Mesenteric fat pad (tissue), 1 donor: ENCODE results near the gene CNIH3. TPM values are rescaled to one million over a fixed set of nuclear protein-coding genes. Genes with fewer than 3 reads are reported as not detected.

ENCODE experiments used
- DNase-seq: peaks from one replicate; pipeline ENCODE4 v3.0.0-alpha.2; 2020; ENCODE audit warnings: low spot score
- total RNA-seq: library from RNA; stranded (reverse); fragmentation: NEBNext Ultra II Directional; extraction: Animal tissue kit (Norgen Biotek cat#: 25700); gene quantifications from one replicate; pipeline ENCODE4 v1.2.1, GENCODE V29; 2021
- donor health status: DM: yes; HTN: yes; CAD: no.

The CNIH3 gene
- total RNA-seq, 1 donor from 2014 or later, result 3.0 TPM

DNA sequence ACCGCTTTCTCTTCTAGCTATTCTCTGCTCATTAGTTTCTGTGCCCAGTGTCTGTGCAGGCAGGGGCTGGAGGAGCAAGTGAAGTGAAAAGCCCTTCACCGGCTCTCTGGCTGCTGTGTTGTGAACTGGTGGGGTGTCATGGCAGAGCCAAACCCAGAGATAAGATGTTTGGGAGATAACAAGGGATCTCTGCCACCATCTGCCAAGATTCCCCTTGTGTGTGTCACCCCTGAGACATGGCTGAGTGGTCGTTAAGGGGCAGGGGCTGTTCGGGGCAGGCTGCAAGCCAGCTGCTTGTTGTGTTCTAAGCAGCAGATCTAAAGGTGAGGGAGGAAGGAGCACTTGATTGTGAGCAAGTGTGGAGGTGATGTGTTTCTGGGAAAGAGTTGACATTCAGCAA, 24.5 kb downstream of the CNIH3 start:
- DNase-seq, result no peak

DNA sequence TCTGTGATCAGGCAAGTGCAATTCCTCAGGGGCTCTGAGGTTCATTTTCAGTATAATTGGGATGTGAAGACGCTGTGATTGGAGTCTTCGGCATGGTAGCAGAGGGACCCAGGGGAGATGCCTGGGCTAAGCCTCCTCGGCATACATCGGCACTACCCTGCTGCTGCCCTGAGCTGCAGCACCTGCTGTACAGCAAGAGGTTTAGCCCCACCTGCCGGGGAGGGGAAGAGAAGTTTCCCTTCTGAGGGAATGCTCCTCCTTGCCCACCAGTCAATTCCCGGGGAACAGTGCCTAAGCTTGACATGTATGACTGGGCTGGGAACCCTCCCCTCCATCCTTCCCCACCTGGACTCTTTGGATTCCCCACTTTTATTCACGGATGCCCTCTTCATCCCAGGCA, 24.9 kb downstream of the CNIH3 start:
- DNase-seq, result no peak

DNA sequence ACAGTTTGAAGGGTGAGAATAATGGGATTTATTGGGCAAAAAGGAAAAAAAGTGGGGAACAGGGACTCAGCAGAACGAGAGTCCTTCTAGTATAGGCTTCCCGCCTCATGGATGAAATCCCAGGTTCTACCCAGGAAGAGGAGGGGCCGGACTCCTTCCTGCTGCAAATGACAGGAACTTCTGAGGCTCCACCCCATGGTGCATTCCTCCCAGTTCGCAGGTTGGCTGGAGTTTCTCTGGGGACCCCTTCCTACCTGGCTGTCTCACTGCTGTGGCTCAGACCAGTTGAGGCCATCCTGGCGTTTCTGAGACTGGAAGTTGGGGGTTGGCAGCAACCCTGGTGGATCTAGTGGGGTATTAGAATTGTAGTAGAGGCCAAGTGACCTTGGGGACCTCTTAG, 27.5 kb downstream of the CNIH3 start:
- no peak for DNase-seq

DNA sequence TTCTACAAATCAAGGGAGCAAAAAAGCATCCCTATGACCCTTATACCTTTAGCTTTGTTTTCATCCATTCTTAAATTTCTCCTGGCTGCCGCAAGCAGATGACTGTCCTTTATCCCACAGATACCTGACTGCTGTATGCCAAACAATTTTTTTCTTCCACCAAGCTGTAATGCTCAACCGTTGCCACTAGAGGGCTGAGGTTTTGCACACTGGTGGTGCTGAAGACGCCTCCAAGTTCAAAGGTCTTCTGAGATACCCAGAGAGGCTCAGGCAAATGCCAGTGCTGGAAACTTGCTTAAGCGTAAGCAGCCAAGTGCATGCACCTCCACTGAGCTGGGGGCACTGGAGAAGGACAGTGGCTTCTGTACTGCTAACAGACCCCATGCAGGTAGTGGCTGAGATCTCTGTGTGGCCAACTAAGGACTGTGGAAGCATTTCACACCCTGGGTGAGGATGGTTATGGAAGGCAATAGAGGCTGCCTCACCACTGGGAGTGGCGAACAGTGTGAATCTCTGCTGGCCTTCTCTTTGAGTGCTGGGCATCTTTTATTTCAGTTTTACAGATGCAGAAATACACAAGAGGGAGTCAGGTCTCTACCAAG, 28.5 kb downstream of the CNIH3 start:
- DNase-seq, result no peak

DNA sequence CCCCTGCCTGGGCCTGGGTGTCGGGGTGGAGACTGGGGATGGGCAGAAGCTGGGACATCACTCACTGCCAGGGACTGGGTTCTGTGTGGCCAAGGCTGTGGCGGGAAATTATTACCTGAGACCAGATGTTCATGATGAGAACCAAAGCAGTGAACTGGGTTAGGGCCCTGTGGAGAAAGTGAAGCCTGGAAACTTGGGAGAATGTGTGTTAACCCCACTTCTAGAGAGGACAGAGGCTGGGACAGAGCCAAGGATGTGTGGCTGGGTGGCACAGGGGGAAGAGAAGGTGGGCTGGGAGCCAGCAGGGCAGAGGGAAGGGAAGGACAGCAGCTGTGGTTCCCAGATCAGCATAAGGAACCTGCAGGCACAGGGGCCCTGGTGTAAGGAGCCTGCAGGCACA, 31.3 kb downstream of the CNIH3 start:
- DNase-seq, result no peak

DNA sequence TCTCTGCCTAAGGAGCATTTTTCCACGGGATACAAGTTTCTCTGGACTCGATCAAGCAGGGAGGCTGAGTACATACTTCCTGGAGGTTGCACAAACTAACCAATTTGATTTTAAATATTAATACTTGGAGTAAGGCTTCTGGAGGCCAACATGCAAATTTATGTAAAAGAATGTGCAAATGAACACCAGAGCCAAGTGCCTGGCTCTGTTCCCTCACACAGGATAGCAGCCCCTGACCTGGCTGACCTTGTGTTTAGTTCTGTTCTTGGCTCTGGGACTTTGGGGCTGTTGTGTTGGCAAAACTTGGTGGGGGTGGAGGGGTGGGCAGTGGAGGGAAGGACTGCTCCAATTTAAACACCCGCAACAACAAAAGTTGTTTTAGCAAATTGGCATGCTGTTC, 34.2 kb downstream of the CNIH3 start:
- no peak for DNase-seq

DNA sequence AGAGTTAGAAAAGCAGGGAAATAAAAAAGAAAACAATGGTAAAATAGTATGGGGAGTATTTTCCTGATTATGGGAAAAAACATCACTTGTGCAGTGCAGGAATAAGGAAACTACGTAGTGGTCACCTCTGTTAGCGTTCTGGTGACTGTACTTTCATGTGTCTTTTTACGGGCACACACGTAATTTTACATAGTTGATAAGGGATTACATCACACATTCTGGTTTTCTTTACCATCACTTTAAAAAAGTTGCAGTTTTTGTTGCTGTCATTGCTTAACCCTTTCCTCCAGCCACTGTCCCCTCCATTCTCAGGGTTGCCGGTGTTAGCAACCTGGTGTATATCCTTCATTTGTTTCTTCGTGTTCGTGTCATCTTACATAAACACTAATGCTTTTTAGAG, 35.1 kb downstream of the CNIH3 start:
- no peak for DNase-seq

DNA sequence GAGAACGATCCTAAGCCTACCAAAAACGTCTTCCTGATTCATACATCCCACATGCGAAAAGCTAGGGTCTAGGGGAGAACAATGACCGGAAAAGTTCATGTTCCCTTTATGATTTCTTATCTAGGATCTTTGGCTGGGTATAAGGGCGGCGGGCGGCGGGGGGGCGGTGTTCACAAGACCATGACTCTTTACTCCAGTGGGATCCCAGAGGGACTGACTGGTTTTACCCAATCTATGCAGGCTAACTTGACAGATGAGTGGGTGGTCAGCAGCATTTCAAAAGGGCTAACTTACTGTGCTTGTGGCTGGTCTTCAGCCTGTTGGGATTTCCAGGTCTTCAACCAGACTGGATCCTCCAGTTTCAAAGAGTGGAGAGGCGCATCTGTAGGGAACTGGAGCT, 40.3 kb downstream of the CNIH3 start:
- DNase-seq, result no peak

DNA sequence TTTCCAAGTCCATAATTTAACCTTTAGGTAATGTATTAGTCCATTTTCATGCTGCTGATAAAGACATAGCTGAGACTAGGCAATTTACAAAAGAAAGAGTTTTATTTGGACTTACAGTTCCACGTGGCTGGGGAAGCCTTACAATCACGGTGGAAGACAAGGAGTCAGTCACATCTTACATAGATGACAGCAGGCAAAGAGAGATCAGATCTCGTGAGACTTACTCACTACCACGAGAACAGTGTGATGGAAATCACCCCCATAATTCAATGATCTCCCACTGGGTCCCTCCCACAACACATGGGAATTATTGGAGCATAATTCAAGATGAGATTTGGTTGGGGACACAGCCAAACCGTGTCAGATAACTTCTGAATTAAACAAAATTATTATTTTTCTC, 44.0 kb downstream of the CNIH3 start:
- no peak for DNase-seq

DNA sequence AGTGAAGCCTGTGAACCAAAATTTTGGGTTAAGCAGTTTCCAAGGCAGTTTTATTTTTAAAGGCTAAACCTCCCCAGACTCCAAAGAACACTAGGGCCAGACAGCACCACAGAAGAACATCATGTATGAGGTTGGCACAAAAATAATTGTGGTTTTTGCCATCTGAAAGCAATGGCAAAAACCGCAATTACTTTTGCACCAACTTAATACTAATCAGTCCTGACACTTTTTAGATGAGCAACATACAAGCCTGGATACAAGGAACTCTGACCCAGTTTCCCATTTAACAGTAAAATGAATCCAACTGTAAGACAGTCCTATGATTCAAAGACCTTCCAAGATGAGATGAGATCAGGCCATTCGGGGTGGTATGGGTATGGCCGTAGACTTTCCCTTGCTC, 46.8 kb downstream of the CNIH3 start:
- DNase-seq, result no peak

DNA sequence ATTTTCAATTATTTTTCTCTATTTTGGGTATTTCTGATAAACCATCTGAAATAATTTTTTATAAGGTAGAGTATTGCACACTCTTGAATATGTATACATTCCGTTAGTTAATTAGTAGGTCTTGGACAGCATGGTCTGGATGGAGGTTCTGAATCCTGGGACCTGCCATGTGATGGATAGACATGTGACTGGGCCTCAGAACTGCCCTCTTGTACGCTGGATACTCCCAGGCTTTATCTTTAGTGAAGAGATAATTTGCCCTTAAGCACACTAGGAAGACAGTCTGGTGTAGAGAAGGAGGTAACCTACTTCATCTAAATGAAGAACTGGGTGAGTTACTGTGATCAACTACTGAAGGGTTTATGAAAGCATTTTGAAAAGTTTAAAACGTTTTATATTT, 48.9 kb downstream of the CNIH3 start:
- DNase-seq, result no peak

DNA sequence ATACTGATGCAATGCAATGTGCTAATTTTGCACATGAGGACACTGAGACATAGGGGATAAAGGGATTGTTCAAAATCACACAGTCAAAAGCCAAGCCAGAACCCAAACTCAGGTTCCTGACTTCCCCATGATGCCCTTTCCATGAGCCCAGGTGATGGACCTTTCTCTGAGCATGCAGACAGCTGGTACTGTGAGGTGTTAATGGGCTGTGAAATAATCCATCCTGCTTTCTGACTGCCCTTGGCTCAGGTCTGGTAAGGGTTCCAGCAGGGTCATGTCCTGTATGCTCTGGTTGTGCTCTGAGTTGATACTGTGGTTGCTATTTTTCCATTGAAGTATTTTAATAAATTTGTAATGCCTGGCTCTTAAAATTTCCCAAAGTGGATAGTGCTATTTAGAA, 50.0 kb downstream of the CNIH3 start:
- DNase-seq, result no peak

DNA sequence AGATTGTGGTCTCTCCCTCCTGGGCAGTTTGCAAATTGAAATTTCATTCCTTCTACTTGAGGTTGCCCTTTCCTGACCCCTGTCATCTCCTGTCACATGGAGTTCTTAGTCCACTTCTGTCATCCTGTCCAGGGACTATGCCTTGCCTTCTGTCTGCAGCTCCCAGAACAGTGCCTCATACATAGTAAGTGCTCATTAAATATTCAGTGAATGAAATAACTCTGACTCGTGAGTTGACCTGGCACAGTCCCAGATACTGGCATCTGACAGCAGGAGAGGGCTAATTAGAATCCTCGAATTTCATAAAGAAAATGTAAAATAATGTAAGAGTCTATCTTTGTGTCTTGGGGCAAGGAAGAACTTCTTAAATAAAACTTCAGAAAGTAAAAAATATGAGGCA, 50.8 kb downstream of the CNIH3 start:
- DNase-seq, result no peak

DNA sequence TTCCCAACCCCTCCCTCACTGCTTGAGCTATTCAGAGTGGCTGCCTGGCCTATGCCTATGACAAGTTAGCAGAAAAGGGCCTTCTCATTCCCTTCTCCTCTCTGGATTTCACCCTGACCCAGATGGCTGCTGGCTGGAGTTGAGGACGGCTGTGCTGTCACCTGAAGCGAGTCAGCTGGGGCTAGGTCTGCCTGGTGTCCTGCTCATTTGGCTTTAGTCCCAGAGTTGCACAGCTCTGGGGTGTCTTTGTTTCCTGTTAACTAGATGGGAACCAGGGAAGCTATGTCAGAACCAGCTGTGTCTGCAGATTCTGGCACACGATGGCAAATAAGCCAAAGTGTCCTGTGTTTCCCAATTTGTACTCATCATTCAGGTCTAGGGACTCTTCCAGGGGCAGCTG, 52.9 kb downstream of the CNIH3 start:
- DNase-seq, result no peak

DNA sequence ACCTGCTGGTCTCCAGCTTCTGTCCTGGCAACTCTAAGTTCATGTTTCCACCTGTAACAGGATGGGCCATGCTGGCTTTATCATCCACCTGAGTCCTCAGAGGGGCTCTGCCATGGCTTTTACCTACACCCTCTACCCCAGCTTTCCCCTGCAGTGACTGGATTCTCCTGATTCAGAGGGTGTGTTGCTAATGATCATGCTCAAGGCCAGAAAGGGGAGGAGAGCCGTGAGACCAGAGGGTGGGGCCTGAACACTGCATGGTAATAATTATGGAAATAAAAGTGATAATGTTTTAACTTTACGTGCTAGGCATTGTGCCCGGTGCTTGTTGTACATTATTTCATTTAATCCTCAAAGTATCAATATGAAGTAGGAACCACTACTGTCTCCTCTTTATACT, 53.3 kb downstream of the CNIH3 start:
- DNase-seq, result no peak

DNA sequence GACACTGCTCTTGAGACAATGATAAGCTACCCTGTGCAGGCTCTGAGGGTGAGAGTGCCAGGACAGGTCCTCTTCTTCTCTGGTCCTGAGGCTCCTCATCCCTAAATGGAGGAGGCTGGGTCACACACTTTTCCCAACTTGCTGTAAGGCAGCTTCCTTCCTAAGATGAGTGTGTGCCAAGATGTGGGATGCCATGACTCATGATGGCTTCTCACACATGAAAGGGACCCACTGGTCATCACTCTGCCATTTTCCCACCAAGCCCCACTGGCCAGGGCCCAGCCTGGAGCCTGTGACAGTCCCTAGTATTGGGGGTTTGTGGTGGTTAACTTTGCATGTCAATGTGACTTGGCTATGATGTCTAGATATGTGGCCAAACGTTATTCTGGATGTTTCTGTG, 54.4 kb downstream of the CNIH3 start:
- DNase-seq, result no peak

DNA sequence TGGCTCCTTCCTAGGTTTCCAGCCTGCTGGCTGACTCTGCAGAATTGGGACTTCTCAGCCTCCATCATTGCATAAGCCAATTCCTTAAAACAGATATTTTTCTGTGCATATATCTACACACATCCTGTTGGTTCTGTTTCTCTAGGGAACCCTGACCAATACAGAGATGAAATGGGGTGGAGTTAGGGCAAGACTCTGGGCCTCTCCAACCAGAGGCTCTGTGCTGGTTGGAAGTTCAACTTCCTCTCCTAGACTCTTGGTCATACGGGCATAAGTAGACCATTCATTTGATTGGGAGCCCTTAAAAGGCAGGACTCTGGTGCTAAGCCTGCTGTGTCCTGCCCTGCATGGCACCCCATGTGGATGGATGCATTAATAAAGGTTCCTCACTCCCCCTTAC, 55.0 kb downstream of the CNIH3 start:
- DNase-seq, result no peak

DNA sequence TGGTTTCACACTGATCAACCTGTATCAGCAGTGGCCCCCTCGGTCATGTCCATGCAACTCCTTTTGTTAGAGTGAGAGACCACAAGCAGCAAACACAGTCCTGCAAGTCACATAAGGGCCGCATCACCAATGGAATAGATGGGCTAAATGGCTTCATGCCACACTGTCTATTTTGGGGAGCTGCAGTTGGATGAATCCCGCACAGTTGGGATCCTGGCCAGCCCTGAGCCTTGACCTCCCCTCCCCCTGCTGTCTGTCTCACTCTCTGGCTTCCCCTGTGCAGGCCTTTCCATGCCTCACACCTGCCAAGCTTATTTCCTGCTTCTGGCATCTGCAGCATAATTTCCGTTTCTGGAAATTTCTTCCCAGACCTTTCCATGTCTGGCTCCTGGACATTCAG, 57.0 kb downstream of the CNIH3 start:
- DNase-seq, result no peak

DNA sequence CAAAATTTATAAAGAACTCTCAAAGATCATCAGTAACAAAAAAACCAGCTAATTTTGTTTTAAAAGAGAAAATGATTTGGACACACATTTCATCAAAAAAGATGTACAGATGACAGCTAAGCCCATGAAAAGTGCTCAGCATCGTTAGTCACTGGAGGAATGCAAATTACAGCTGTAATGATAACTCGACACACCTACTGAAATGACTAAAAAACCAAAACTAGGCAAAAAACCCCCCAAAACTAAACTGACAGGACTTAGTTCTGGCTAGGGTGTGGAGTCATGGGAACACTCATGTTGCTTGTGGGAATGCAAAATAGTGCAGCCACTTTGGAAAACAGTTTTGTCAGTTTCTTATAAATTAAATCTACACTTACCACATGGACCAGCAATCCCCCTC, 59.5 kb downstream of the CNIH3 start:
- no peak for DNase-seq

DNA sequence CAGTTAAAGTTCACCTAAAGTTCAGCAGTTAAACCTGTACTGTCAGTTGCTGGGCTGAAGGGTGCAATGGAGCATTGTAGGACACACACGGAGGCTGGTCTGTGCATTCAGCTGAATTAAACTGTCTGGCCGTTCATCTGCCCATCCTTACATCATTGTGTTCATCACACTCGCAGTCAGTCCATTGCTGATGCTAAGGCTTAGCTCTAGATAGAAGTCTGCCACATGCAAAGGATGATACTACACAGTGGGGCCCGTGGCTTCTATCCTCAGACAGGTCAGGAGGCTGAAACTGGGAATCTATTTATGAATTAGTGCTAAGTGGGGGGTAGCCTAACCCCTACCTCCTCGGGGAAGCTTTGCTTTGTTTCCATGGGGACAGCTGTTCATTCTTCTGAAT, 60.4 kb downstream of the CNIH3 start:
- no peak for DNase-seq

DNA sequence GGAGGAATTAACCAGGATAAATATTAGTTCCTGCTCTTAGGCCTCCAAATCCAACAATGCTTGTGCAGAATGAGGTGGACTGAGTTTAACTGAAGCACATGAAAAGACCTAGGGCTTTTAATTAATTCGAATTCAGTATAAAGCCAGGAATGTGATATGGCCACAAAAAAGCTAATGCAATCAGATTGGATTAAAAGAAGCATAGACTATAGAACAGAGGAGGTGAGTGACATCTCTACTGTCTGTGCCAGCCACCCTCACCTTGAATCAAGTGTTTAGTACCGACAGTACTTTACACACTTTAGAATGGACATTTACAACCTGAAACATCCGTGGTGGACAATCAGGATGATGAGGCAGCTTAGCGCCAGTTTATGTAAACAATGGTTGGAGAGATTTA, 62.1 kb downstream of the CNIH3 start:
- no peak for DNase-seq

DNA sequence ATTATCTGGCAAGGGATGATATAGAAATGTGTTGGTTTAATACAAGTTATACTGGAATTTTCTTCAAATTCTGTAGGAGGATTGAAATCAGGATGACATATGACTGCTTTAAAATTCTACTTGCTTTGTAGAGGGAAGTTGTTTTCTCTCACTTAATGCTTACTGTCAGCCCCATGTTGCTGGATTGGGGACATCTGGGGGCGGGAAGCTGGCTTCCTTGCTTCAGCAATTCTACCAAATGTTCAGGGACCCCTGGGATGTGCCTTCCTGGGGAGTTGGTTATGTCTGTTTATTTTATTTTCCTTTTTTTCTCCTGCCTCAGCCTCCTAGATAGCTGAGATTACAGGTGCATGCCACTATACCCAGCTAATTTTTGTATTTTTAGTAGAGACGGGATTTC, 63.5 kb downstream of the CNIH3 start:
- no peak for DNase-seq

DNA sequence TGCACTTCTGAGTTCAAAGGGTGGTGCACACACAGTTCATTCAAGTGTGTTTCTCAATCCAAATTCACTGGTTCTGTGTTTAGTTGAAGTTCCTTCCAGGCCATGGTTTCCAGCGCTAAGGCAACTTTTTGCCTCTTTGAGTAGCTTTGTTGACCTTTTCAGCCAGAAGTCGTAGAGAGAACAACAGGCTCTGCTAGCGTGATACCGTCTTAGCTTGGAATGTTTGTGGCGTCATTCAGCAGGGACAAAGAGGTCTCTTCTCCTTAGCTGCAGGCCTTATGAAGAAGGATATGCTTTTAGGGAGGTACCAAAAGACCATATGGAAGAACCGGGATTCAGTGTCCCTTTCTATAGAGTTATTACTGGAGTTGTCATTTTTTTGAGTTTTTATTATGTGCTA, 65.7 kb downstream of the CNIH3 start:
- DNase-seq, result no peak

DNA sequence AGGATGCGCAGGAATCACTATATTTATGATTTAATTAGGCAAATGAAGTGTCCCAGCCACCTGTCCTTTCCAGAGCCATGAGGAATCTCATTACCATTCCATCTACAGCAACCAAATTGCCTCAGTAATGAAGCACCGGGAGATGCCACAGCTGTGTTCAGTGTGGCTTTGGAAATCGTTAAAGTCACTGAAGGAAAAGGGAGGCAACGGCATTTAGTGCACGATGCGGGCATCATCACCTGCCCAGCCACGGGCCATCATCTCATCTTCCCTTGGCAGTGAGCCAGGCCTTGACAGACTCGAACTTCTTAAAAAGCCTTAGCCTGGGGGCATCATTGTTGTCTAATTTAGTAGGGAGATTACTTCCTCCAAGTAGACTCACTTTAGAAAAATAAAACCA, 67.8 kb downstream of the CNIH3 start:
- DNase-seq, result no peak
